WTC11 (cell line): ENCODE results near the gene TFDP3.

ENCODE experiments used
- ATF1 ChIP-seq: sonication (generic); formaldehyde crosslinking; IDR thresholded peaks from 2 replicates; pipeline ENCODE4 v1.8.1; 2023; ENCODE audit warnings: mild to moderate bottlenecking, moderate library complexity, missing genetic modification reagents
- ATF2 ChIP-seq: sonication (generic); formaldehyde crosslinking; IDR thresholded peaks from 2 replicates; pipeline ENCODE4 v1.8.1; 2022; ENCODE audit warnings: low read depth, missing genetic modification reagents, borderline replicate concordance
- ATF3 ChIP-seq: sonication (generic); formaldehyde crosslinking; conservative IDR thresholded peaks from 2 replicates; pipeline ENCODE4 v1.8.1; 2022; ENCODE audit warnings: mild to moderate bottlenecking, missing genetic modification reagents
- CTCF ChIP-seq: fragments of 200-600 bp; IDR thresholded peaks from 2 replicates; pipeline ENCODE4 v1.8.0; 2022; ENCODE audit warnings: antibody characterized with exemption
- E2F5 ChIP-seq: sonication (generic); formaldehyde crosslinking; IDR thresholded peaks from 2 replicates; pipeline ENCODE4 v1.8.1; 2022; ENCODE audit warnings: mild to moderate bottlenecking, moderate library complexity, missing genetic modification reagents
- GABPB1 ChIP-seq: sonication (generic); formaldehyde crosslinking; IDR thresholded peaks from 2 replicates; pipeline ENCODE4 v1.8.1; 2023; ENCODE audit warnings: mild to moderate bottlenecking, missing genetic modification reagents
- IRF1 ChIP-seq: sonication (generic); formaldehyde crosslinking; IDR thresholded peaks from 2 replicates; pipeline ENCODE4 v1.8.0; 2023; ENCODE audit warnings: missing genetic modification reagents
- KAT7 ChIP-seq: sonication (generic); formaldehyde crosslinking; IDR thresholded peaks from 2 replicates; pipeline ENCODE4 v1.8.1; 2023; ENCODE audit warnings: missing genetic modification reagents, mild to moderate bottlenecking, borderline replicate concordance
- MAX ChIP-seq: sonication (generic); formaldehyde crosslinking; IDR thresholded peaks from 2 replicates; pipeline ENCODE4 v1.8.0; 2022; ENCODE audit warnings: mild to moderate bottlenecking, missing genetic modification reagents
- MLX ChIP-seq: sonication (generic); formaldehyde crosslinking; IDR thresholded peaks from 2 replicates; pipeline ENCODE4 v1.8.1; 2023; ENCODE audit warnings: mild to moderate bottlenecking, missing genetic modification reagents, moderate library complexity
- NR1H2 ChIP-seq: sonication (generic); formaldehyde crosslinking; IDR thresholded peaks from 2 replicates; pipeline ENCODE4 v1.9.0; 2021; ENCODE audit warnings: mild to moderate bottlenecking, moderate library complexity, missing genetic modification reagents
- USF1 ChIP-seq: sonication (generic); formaldehyde crosslinking; IDR thresholded peaks from 2 replicates; pipeline ENCODE4 v1.8.0; 2022; ENCODE audit warnings: mild to moderate bottlenecking, missing genetic modification reagents
- ZNF423 ChIP-seq: fragments of 250-450 bp; sonication (Bioruptor Pico); IDR thresholded peaks from 2 replicates; pipeline ENCODE4 v2.1.2; 2022; ENCODE audit warnings: mild to moderate bottlenecking, moderate library complexity

- TF ChIP-seq E2F5 (CRISPR knock-in tag) = no peak
- TF ChIP-seq ATF2 (CRISPR knock-in tag) = no peak
- TF ChIP-seq NR1H2 (CRISPR knock-in tag) = no peak
- TF ChIP-seq CTCF = no peak
- TF ChIP-seq IRF1 (CRISPR knock-in tag) = no peak
- no peak for TF ChIP-seq ATF1 (CRISPR knock-in tag)
- no peak for TF ChIP-seq ATF3 (CRISPR knock-in tag)
- TF ChIP-seq ZNF423 (CRISPR knock-in tag) = no peak
- no peak for TF ChIP-seq MAX
- TF ChIP-seq KAT7 (CRISPR knock-in tag) = no peak
- TF ChIP-seq USF1 (CRISPR knock-in tag) = no peak
- TF ChIP-seq GABPB1 (CRISPR knock-in tag) = no peak
- no peak for TF ChIP-seq MLX
Measured at GRCh38 chrX:133229361-133229760, 11.2 kb upstream of the TFDP3 start.
